HFF-Myc (cell line): ENCODE results near the gene F12.

Experiments
- DNase-seq: peaks from one replicate; pipeline ENCODE4 v3.0.0-alpha.2; 2011; ENCODE audit warnings: low read depth; ENCODE audit errors: extremely low read depth
- H3K4me3 ChIP-seq: replicated peaks from 2 replicates; pipeline ENCODE4 v1.5.1; 2011; ENCODE audit warnings: low read depth, mild to moderate bottlenecking, control low read depth, low read length
- TF ChIP-seq, protein P1 (sequence below): IDR thresholded peaks from 2 replicates; pipeline ENCODE4 v1.5.1; 2012; ENCODE audit warnings: mild to moderate bottlenecking, low read depth, low read length, control low read depth; ENCODE audit errors: missing control alignments

Gene F12

DNA sequence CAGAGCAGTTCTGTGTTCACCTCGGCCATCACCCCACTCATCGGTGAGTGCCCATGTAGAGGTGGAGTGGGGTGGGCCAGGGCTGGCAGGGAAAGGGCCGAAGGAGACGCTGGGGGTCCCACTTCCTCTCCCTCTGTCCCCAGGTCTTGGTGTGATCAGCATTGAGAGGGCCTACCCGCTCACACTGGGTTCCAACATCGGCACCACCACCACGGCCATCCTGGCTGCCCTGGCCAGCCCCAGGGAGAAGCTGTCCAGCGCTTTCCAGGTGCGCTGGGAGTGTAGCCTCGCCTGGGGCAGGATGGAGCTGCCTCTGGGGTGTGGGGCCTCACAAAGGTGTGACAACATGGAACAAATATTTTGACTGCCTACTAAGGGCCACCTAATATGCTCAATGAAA, 12.6 kb downstream of the F12 start:
- TF ChIP-seq, protein P1, sequence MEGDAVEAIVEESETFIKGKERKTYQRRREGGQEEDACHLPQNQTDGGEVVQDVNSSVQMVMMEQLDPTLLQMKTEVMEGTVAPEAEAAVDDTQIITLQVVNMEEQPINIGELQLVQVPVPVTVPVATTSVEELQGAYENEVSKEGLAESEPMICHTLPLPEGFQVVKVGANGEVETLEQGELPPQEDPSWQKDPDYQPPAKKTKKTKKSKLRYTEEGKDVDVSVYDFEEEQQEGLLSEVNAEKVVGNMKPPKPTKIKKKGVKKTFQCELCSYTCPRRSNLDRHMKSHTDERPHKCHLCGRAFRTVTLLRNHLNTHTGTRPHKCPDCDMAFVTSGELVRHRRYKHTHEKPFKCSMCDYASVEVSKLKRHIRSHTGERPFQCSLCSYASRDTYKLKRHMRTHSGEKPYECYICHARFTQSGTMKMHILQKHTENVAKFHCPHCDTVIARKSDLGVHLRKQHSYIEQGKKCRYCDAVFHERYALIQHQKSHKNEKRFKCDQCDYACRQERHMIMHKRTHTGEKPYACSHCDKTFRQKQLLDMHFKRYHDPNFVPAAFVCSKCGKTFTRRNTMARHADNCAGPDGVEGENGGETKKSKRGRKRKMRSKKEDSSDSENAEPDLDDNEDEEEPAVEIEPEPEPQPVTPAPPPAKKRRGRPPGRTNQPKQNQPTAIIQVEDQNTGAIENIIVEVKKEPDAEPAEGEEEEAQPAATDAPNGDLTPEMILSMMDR = no peak
- DNase-seq = no peak
- H3K4me3 ChIP-seq = no peak overlapping the region

DNA sequence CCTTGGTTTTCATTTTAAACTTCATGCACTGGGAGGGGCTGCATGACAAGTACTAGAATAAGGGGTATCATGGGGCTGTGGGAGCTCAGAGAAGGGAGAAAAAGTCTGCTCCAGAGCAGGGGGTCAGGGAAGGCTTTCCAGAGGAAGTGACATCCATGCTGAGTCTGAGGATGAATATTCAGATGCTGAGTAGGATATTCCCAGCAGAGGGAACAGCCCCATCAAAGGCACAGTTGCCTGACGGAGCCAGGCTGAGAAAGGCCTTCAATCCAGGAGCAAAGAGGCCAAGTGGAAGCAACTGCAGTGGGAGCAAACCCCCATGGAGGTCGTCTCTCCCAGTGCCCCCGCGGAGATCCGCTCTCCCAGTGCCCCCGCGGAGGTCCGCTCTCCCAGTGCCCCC, 13.3 kb downstream of the F12 start:
- TF ChIP-seq, protein P1 = no peak
- no peak overlapping the region for H3K4me3 ChIP-seq
- DNase-seq = no peak

- DNase-seq = no peak
- H3K4me3 ChIP-seq = no peak overlapping the region
- TF ChIP-seq, protein P1 = no peak
Observed at GRCh38 chr5:177393990-177394389, 15.4 kb downstream of the F12 start.

- TF ChIP-seq, protein P1 = no peak
- DNase-seq = no peak
- H3K4me3 ChIP-seq = no peak overlapping the region
Observed at GRCh38 chr5:177393206-177393765, 16.1 kb downstream of the F12 start.

GRCh38 chr5:177392765-177393164, 16.6 kb downstream of the F12 start:
- TF ChIP-seq, protein P1 = no peak
- H3K4me3 ChIP-seq = no peak overlapping the region
- no peak for DNase-seq

DNA sequence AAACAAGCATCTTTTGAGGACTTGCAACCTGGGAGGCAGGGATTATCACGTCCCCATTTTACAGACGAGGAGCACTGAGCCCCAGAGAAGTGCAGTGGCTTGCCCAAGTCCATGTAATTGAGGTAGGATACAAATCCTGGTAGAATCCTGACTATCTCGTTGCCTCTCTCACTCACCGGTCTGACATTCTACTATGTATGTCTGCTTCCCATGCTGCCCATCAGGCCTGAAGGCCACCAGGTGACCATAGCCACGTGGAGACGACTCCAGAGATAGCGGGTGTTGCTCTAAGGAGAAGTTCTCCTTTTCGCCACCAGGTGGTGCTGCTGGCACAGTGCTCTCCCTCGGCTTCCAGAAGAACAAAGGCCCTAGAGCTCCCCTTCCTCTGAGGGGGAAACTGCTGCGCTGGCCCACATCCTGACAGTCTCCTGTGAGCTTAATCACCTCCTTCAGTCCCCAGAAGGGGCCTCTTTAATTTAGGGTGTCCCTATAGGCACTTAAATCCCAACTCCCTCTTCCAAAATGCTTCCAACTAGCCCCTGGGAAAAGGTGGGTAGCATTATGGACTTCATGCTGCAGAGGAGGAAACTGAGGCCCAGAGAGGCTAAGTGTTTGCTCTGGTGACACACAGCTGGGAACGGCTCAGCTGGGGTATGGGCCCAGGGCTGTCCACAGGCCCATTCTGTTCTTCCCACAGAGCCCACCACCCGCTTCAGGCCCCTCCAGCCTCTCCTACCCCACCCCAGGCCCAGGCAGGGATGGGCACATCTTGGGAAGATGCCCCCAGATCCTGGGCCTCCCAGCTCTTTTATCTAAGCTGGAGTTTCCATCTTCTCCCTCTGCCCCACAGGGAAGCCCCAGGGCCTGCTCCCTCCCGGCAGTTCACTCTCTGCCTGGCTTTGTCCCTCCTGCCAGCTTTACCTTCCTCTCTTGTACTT, 18.7 kb downstream of the F12 start:
- peak; percentile 77 for DNase-seq
- no peak overlapping the region for H3K4me3 ChIP-seq
- TF ChIP-seq, protein P1 = peak; percentile 90
